Mucosa of descending colon (tissue), 3 donors: ENCODE results near the gene ZCCHC9. TPM values are rescaled to one million over a fixed set of nuclear protein-coding genes. Genes with fewer than 3 reads are reported as not detected.

Experiments
- ATAC-seq: fragments of 200-7000 bp; cut with Tn5 transposase; one replicate; pipeline ENCODE4 v1.9.1; 2020; ENCODE audit warnings: mild to moderate bottlenecking, moderate library complexity
- DNase-seq, 3 donors: peaks; one replicate each; pipeline ENCODE4 v3.0.0-alpha.2; 2020
- H3K36me3 ChIP-seq: fragments of 200-600 bp; one replicate; pipeline ENCODE4 v1.8.0; 2021; ENCODE audit warnings: low read depth, mild to moderate bottlenecking
- H3K4me1 ChIP-seq: fragments of 200-600 bp; one replicate; pipeline ENCODE4 v1.8.0; 2021; ENCODE audit warnings: low read depth, mild to moderate bottlenecking
- H3K4me3 ChIP-seq: fragments of 200-600 bp; one replicate; pipeline ENCODE4 v1.8.0; 2021; ENCODE audit warnings: mild to moderate bottlenecking
- H3K9me3 ChIP-seq: fragments of 200-600 bp; one replicate; pipeline ENCODE4 v1.8.0; 2021; ENCODE audit warnings: mild to moderate bottlenecking
- intact Hi-C, 2 donors: fragments of 100-400 bp; cut with DNase I in 1 of 2; cut with micrococcal nuclease in 1 of 2; formaldehyde crosslinking; loops; one replicate each; pipeline versions ENCODE4 v1.11.0 to v1.11.1; 2022; cut with DNase I, micrococcal nuclease
- total RNA-seq, 3 donors: library from RNA; stranded (reverse); fragmentation: NEBNext Ultra II Directional in 2 of 3; extraction: Animal tissue kit (Norgen Biotek cat#: 25700) in 2 of 3; gene quantifications; one replicate each; pipeline versions ENCODE4 v1.2.1 to v1.2.4, GENCODE V29; 2021 to 2023
- TF ChIP-seq, protein P1 (sequence below): fragments of 200-600 bp; IDR thresholded peaks from one replicate; pipeline ENCODE4 v1.8.0; 2022; ENCODE audit warnings: antibody characterized with exemption, mild to moderate bottlenecking
- donor health status: DM: no; HTN: no; CAD: no; lungs with moderate emphysema.
- donor health status: DM: no; HTN: no; CAD: no.
- donor health status: DM: no; HTN: yes; CAD: no.

Gene ZCCHC9
- total RNA-seq, 3 donors from 2014 or later, result 11.8 to 22.8 (median 19.5) TPM

DNA sequence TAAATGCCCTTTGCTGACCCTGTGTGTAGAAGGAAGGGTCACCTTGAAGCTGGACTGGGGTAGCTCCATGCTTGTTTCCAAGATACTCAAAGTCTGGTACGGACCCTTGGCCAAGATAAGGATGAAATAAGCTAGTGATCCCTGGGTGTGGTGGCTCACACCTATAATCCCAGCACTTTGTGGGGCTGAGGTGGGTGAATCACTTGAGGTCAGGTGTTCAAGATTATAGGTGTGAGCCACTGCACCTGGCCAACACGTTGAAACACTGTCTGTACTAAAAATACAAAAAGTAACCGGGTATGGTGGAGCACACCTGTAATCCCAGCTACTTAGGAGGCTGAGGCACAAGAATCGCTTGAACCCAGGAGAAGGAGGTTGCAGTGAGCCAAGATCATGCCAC, 59.3 kb downstream of the ZCCHC9 start:
- no peaks in the 10 kb centered on the region for H3K36me3 ChIP-seq
- ATAC-seq (peak; percentile 51), DNase-seq (no peak)
- H3K9me3 ChIP-seq, result no peaks in the 10 kb centered on the region
- intact Hi-C loops, result no loop called here
- H3K4me1 ChIP-seq, result peaks cover 2% of the 10 kb centered on the region
- H3K4me3 ChIP-seq, result no peak overlapping the region
- TF ChIP-seq, protein P1, sequence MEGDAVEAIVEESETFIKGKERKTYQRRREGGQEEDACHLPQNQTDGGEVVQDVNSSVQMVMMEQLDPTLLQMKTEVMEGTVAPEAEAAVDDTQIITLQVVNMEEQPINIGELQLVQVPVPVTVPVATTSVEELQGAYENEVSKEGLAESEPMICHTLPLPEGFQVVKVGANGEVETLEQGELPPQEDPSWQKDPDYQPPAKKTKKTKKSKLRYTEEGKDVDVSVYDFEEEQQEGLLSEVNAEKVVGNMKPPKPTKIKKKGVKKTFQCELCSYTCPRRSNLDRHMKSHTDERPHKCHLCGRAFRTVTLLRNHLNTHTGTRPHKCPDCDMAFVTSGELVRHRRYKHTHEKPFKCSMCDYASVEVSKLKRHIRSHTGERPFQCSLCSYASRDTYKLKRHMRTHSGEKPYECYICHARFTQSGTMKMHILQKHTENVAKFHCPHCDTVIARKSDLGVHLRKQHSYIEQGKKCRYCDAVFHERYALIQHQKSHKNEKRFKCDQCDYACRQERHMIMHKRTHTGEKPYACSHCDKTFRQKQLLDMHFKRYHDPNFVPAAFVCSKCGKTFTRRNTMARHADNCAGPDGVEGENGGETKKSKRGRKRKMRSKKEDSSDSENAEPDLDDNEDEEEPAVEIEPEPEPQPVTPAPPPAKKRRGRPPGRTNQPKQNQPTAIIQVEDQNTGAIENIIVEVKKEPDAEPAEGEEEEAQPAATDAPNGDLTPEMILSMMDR, result no peak

DNA sequence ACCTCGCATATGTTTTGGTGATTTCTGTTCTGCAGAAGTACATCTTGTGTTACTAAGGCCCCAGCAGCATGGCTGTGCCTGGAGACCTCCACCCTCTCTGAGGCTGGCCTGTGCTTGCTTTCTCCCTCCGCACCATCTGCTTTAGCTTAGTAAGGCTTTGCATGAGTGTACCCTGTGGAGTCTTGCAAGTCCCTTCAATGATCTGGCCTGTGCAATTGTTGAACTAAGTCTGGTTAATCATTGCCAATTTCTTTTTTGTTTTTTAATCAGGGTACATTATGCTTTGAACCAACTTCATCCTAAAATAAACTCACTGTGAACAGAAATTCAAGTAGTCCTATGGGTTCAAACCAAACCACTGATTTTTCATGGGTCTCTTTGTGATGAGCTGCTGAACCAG, 60.2 kb downstream of the ZCCHC9 start:
- intact Hi-C loops, result no loop called here
- no peaks in the 10 kb centered on the region for H3K36me3 ChIP-seq
- peaks cover 2% of the 10 kb centered on the region for H3K4me1 ChIP-seq
- DNase-seq (no peak), ATAC-seq (no peak)
- H3K4me3 ChIP-seq, result no peak overlapping the region
- TF ChIP-seq, protein P1, result no peak
- no peaks in the 10 kb centered on the region for H3K9me3 ChIP-seq

Other genes with a start within 250 kb of the ZCCHC9 start
- 1 to 10 TPM; 1.1 to 1.7 (median 1.6) TPM for gene CKMT2, start 68.3 kb upstream of the ZCCHC9 start, total RNA-seq
- not detected for gene ACOT12, start 92.5 kb downstream of the ZCCHC9 start, total RNA-seq